Osteocyte (in vitro differentiated cells): ENCODE results near the gene DOK4. TPM values are rescaled to one million over a fixed set of nuclear protein-coding genes. Genes with fewer than 3 reads are reported as not detected.

Experiments used
- DNase-seq: peaks from one replicate; pipeline ENCODE4 v3.0.0; 2021; ENCODE audit warnings: mixed read lengths; ENCODE audit not compliant: unreplicated experiment; ENCODE audit errors: extremely low spot score
- H3K27ac Mint-ChIP-seq: one replicate; pipeline ENCODE4 v1.8.0; 2021; ENCODE audit warnings: mild to moderate bottlenecking, mixed read lengths; ENCODE audit not compliant: unreplicated experiment
- H3K27me3 Mint-ChIP-seq: one replicate; pipeline ENCODE4 v1.8.0; 2021; ENCODE audit warnings: mixed read lengths; ENCODE audit not compliant: unreplicated experiment
- H3K36me3 Mint-ChIP-seq: one replicate; pipeline ENCODE4 v1.8.0; 2021; ENCODE audit warnings: mixed read lengths; ENCODE audit not compliant: unreplicated experiment
- H3K4me1 Mint-ChIP-seq: one replicate; pipeline ENCODE4 v1.8.0; 2021; ENCODE audit warnings: mixed read lengths; ENCODE audit not compliant: unreplicated experiment
- H3K4me3 Mint-ChIP-seq: one replicate; pipeline ENCODE4 v1.8.0; 2021; ENCODE audit warnings: mild to moderate bottlenecking, moderate library complexity, mixed read lengths; ENCODE audit not compliant: unreplicated experiment
- H3K9me3 Mint-ChIP-seq: one replicate; pipeline ENCODE4 v1.8.0; 2021; ENCODE audit warnings: mixed read lengths; ENCODE audit not compliant: unreplicated experiment
- total RNA-seq: library from RNA; stranded (reverse); gene quantifications from 2 replicates; pipeline ENCODE4 v1.2.1, GENCODE V29; 2021
- TF ChIP-seq, protein P1 (sequence below): fragments of 200-600 bp; sonication (generic); IDR thresholded peaks from 2 replicates; pipeline ENCODE4 v1.5.0; 2021; ENCODE audit warnings: antibody characterized with exemption, mild to moderate bottlenecking, moderate library complexity

Gene DOK4
- total RNA-seq, 1 donor from 2014 or later, result 22.5 TPM

DNA sequence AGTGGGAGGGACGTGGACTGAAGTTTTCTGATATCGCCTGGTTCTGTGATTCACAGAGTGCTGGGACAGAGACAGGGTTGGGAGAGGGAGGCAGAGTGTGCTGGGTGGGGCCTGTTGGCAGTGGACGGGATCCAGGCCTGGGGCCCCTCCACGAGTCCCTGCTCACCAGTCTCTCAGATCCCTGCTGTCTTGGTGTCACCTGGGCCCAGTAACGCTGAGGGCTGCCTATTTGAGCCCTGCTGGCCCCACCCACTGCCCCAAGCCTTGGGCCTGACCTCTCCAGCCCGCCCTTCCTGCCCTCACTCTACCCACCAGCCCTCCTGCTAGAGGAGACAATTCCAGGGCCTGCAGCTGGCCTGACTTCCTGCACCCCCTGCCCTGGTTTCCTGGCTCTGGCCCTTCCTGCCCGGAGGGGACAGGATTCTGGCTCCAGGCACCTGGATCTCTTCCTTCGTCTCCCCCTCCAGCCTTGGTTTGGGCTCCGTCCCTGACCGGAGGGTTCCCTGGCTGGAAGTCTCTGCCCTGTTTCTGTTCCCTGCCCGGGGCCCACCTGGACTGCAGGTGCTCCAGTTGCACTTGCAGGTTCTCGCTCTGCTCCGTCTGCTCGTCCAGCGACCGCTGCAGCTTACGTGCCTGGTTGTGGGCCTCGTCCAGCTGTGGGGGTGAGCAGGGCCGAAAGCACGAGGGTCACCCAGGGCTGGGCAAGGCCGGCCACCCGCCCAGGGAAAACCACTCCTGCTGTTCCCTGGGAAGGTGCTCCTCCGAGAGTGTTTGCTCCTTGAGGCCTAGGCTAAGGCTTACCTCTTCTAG lies 28.7 kb upstream of the DOK4 start:
- peaks cover 7% of the 10 kb centered on the region for H3K4me1 Mint-ChIP-seq
- peaks cover 29% of the 10 kb centered on the region for H3K36me3 Mint-ChIP-seq
- TF ChIP-seq, protein P1, sequence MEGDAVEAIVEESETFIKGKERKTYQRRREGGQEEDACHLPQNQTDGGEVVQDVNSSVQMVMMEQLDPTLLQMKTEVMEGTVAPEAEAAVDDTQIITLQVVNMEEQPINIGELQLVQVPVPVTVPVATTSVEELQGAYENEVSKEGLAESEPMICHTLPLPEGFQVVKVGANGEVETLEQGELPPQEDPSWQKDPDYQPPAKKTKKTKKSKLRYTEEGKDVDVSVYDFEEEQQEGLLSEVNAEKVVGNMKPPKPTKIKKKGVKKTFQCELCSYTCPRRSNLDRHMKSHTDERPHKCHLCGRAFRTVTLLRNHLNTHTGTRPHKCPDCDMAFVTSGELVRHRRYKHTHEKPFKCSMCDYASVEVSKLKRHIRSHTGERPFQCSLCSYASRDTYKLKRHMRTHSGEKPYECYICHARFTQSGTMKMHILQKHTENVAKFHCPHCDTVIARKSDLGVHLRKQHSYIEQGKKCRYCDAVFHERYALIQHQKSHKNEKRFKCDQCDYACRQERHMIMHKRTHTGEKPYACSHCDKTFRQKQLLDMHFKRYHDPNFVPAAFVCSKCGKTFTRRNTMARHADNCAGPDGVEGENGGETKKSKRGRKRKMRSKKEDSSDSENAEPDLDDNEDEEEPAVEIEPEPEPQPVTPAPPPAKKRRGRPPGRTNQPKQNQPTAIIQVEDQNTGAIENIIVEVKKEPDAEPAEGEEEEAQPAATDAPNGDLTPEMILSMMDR, result no peak
- DNase-seq, result no peak
- no peak overlapping the region for H3K27ac Mint-ChIP-seq
- H3K27me3 Mint-ChIP-seq, result no peaks in the 10 kb centered on the region
- H3K9me3 Mint-ChIP-seq, result no peaks in the 10 kb centered on the region
- H3K4me3 Mint-ChIP-seq, result no peak overlapping the region

GRCh38 chr16:57514371-57514770 lies 28.1 kb upstream of the DOK4 start:
- Mint-ChIP-seq H3K27me3 (no peaks in the 10 kb centered on the region), H3K36me3 (peaks cover 29% of the 10 kb centered on the region), H3K27ac (no peak overlapping the region), H3K4me1 (peaks cover 7% of the 10 kb centered on the region), H3K4me3 (no peak overlapping the region), H3K9me3 (no peaks in the 10 kb centered on the region)
- TF ChIP-seq, protein P1, result no peak
- DNase-seq, result no peak

DNA sequence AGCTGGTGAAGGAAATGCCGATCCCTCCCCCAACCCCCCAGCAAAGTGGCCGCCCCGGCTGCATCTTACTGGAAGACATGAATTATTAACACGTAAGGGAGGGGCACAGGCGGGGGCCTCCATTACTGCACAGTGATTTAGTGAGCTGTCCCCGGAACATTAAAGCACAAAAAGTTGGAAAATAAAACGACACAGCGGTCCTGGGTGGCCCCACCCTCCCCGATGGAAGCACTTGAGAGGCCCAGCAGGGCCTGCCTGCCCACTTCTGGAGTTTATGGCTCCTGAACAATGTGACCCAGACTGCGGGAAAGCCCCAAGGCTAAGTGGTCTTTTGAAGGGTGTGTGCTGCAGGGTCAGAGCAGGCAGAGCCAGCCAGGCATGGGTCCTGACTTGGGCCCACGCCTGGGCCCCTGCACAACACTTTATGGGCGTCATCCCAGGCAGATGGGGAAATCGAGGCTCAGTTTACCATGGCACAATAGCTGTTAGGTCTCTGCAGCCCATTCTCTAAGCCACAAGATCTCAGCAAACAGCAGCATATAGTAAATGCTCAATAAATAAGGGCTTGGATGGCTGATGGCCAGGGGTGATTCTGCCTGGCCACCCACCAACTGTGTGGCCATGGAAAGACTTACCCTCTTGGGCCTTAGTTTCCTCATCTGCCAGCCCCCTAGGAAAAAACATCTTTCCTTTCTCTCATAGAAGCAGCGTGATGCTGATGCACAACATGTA lies 27.2 kb upstream of the DOK4 start:
- Mint-ChIP-seq H3K36me3 (peaks cover 20% of the 10 kb centered on the region), H3K27me3 (no peaks in the 10 kb centered on the region), H3K4me1 (peaks cover 7% of the 10 kb centered on the region), H3K4me3 (no peak overlapping the region), H3K27ac (no peak overlapping the region), H3K9me3 (no peaks in the 10 kb centered on the region)
- no peak for DNase-seq
- TF ChIP-seq, protein P1, result no peak

- Mint-ChIP-seq H3K27me3 (no peaks in the 10 kb centered on the region), H3K27ac (no peak overlapping the region), H3K4me1 (peaks cover 7% of the 10 kb centered on the region)
Observed at GRCh38 chr16:57512296-57513001, 26.2 kb upstream of the DOK4 start.

More at GRCh38 chr16:57512296-57513001, 26.2 kb upstream of the DOK4 start:
- Mint-ChIP-seq H3K4me3 (no peak overlapping the region), H3K36me3 (peaks cover 18% of the 10 kb centered on the region), H3K9me3 (no peaks in the 10 kb centered on the region)
- TF ChIP-seq, protein P1, result no peak
- DNase-seq, result no peak
